ENCODE measurements around the gene CHRDL1.

DNA sequence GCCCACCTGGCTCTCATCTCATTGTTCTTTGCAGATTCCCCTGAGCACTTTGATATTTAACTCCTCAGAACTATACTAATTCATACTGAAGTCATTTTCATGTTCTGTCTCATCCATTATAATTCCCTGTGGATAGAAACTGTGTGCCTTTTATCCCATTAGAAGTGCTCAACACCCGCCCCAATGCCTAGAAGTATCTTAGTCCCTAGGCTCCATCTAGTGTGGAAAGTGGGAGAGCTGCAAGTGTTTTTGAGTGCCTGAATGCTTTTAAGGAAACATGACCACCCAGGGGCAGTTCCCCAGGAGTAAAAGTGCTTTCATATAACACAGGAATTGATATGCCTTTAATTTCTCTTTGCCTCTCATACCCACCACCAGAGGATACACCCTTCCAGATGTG is 117.0 kb downstream of the CHRDL1 start:
- TF ChIP-seq GATA2 (IDR thresholded peaks at IDR 0.05; ENCODE audit: low read depth, low read length) (no peak), GATA3 (IDR thresholded peaks at IDR 0.05; ENCODE audit: low read depth, low read length) (no peak)
